A549 (cell line): ENCODE measurements around the gene STIP1.

ENCODE experiments used
- JUN ChIP-seq, 2 experiments: fragments of >200 bp; sonication (Bioruptor Twin); formaldehyde crosslinking; IDR thresholded peaks; 2 replicates in 1 of 2; 3 replicates in 1 of 2; pipeline ENCODE4 v1.6.1; 2016 to 2017
- TF ChIP-seq, protein P1 (sequence below): fragments of >200 bp; sonication (Bioruptor Twin); formaldehyde crosslinking; IDR thresholded peaks from 3 replicates; pipeline ENCODE4 v1.5.1; 2016
- TF ChIP-seq, protein P2 (sequence below): fragments of 200-600 bp; sonication (generic); IDR thresholded peaks from 2 replicates; pipeline ENCODE4 v1.6.1; 2016; ENCODE audit warnings: antibody characterized with exemption, mild to moderate bottlenecking, moderate library complexity

DNA sequence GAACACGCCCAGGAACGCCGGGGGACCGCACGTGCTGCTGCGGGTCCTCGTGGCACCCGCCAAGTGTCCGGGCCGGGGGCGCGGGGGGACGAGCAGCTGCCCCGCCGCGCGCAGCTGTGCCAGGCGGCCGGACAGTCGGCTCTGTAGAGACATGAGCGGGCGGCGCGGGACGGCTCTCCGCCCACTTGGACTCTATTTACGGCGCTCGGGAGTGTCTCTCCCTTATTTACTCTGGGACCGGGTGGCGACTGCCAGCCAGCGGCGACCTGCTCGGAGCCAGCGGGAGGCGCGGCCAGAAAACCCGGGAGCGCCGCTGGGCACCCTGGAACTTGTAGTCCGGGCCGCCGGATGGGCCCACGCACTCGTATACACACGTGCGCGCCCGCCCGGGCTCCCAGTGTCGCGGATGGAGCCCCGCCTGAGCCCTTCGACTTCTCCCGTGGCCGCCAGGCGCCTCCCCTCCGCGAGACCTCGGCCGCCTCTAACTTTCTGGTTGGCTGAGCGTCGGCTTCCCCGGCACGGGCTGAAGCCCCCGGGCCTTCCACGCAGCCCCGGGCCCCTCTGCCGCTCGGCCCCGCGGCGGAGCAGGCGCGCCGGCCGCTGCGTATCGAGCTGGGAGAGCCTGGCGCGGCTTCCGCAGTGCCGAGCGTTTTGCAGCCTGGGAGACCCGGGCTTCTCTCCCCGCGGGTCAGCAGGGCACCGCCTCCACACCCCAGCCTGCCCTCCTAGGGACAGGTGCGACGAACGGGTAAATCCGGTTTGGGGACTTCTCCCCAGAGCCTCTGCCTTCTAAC lies 19.9 kb upstream of the STIP1 start, which contains the start of gene MACROD1:
- TF ChIP-seq, protein P1, sequence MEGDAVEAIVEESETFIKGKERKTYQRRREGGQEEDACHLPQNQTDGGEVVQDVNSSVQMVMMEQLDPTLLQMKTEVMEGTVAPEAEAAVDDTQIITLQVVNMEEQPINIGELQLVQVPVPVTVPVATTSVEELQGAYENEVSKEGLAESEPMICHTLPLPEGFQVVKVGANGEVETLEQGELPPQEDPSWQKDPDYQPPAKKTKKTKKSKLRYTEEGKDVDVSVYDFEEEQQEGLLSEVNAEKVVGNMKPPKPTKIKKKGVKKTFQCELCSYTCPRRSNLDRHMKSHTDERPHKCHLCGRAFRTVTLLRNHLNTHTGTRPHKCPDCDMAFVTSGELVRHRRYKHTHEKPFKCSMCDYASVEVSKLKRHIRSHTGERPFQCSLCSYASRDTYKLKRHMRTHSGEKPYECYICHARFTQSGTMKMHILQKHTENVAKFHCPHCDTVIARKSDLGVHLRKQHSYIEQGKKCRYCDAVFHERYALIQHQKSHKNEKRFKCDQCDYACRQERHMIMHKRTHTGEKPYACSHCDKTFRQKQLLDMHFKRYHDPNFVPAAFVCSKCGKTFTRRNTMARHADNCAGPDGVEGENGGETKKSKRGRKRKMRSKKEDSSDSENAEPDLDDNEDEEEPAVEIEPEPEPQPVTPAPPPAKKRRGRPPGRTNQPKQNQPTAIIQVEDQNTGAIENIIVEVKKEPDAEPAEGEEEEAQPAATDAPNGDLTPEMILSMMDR, result no peak; the same call in 2 of the 3 replicates
- TF ChIP-seq JUN (IDR thresholded peaks at IDR 0.05), result peak in 1 of 2 experiments; percentile 88; a peak in 3 of 5 replicates
- TF ChIP-seq, protein P2, sequence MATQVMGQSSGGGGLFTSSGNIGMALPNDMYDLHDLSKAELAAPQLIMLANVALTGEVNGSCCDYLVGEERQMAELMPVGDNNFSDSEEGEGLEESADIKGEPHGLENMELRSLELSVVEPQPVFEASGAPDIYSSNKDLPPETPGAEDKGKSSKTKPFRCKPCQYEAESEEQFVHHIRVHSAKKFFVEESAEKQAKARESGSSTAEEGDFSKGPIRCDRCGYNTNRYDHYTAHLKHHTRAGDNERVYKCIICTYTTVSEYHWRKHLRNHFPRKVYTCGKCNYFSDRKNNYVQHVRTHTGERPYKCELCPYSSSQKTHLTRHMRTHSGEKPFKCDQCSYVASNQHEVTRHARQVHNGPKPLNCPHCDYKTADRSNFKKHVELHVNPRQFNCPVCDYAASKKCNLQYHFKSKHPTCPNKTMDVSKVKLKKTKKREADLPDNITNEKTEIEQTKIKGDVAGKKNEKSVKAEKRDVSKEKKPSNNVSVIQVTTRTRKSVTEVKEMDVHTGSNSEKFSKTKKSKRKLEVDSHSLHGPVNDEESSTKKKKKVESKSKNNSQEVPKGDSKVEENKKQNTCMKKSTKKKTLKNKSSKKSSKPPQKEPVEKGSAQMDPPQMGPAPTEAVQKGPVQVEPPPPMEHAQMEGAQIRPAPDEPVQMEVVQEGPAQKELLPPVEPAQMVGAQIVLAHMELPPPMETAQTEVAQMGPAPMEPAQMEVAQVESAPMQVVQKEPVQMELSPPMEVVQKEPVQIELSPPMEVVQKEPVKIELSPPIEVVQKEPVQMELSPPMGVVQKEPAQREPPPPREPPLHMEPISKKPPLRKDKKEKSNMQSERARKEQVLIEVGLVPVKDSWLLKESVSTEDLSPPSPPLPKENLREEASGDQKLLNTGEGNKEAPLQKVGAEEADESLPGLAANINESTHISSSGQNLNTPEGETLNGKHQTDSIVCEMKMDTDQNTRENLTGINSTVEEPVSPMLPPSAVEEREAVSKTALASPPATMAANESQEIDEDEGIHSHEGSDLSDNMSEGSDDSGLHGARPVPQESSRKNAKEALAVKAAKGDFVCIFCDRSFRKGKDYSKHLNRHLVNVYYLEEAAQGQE, result no peak
